Embryonic facial prominence (tissue), 1 donor: ENCODE results near the gene WIPF2.

Source experiments
- DNase-seq: peaks from one replicate; pipeline ENCODE4 v3.0.0-alpha.2; 2016; ENCODE audit errors: extremely low spot score

WIPF2 gene

GRCh38 chr17:40218740-40219593 lies at the start of gene WIPF2:
WIPF2 (plus strand) TSS chr17:40219304; CDS start chr17:40256460, 37,156 bp downstream.
- peak; percentile 97 for DNase-seq

GRCh38 chr17:40170325-40170724 lies 48.8 kb upstream of the WIPF2 start:
- no peak for DNase-seq

- DNase-seq, result no peak
These were observed 47.4 kb upstream of the WIPF2 start for GRCh38 chr17:40171750-40172149.

GRCh38 chr17:40173091-40173777 lies 45.9 kb upstream of the WIPF2 start:
- no peak for DNase-seq

- no peak for DNase-seq
These were observed 45.3 kb upstream of the WIPF2 start for GRCh38 chr17:40173778-40174135.

- no peak for DNase-seq
These were observed 44.6 kb upstream of the WIPF2 start for GRCh38 chr17:40174514-40174913.

- DNase-seq, result no peak
These were observed 43.0 kb upstream of the WIPF2 start for GRCh38 chr17:40175928-40176753.

GRCh38 chr17:40176754-40177110 lies 42.4 kb upstream of the WIPF2 start:
- no peak for DNase-seq

- peak; percentile 31 for DNase-seq
These were observed 41.7 kb upstream of the WIPF2 start, which contains the start of gene RAPGEFL1 for GRCh38 chr17:40177275-40177874. RAPGEFL1 (plus strand) TSS chr17:40177470; CDS start chr17:40177862, 392 bp downstream.

GRCh38 chr17:40178021-40178601 lies 41.0 kb upstream of the WIPF2 start:
- no peak for DNase-seq

GRCh38 chr17:40178660-40179059 lies 40.4 kb upstream of the WIPF2 start:
- no peak for DNase-seq

GRCh38 chr17:40179923-40180659 lies 39.0 kb upstream of the WIPF2 start:
- DNase-seq, result no peak

- DNase-seq, result no peak
These were observed 38.4 kb upstream of the WIPF2 start for GRCh38 chr17:40180694-40181093.

- DNase-seq, result no peak
These were observed 37.9 kb upstream of the WIPF2 start for GRCh38 chr17:40181205-40181604.

GRCh38 chr17:40182606-40183005 lies 36.5 kb upstream of the WIPF2 start:
- DNase-seq, result no peak

- DNase-seq, result no peak
These were observed 31.9 kb upstream of the WIPF2 start for GRCh38 chr17:40187238-40187637.

- DNase-seq, result no peak
These were observed 30.4 kb upstream of the WIPF2 start for GRCh38 chr17:40188694-40189093.

- DNase-seq, result no peak
These were observed 28.7 kb upstream of the WIPF2 start for GRCh38 chr17:40190197-40191021.

GRCh38 chr17:40191237-40192208 lies 27.6 kb upstream of the WIPF2 start:
- DNase-seq, result no peak
